ENCODE results near the gene TRAF3IP3.

The TRAF3IP3 gene

GRCh38 chr1:209755256-209755655 is 597 bp upstream of the TRAF3IP3 start:
- H3K4me3 ChIP-seq (ENCODE audit: low read depth, low read length) = no peak overlapping the region
- TF ChIP-seq, protein P1, sequence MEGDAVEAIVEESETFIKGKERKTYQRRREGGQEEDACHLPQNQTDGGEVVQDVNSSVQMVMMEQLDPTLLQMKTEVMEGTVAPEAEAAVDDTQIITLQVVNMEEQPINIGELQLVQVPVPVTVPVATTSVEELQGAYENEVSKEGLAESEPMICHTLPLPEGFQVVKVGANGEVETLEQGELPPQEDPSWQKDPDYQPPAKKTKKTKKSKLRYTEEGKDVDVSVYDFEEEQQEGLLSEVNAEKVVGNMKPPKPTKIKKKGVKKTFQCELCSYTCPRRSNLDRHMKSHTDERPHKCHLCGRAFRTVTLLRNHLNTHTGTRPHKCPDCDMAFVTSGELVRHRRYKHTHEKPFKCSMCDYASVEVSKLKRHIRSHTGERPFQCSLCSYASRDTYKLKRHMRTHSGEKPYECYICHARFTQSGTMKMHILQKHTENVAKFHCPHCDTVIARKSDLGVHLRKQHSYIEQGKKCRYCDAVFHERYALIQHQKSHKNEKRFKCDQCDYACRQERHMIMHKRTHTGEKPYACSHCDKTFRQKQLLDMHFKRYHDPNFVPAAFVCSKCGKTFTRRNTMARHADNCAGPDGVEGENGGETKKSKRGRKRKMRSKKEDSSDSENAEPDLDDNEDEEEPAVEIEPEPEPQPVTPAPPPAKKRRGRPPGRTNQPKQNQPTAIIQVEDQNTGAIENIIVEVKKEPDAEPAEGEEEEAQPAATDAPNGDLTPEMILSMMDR (IDR thresholded peaks at IDR 0.05; ENCODE audit: borderline replicate concordance, insufficient read depth, low read depth, low read length) = no peak

DNA sequence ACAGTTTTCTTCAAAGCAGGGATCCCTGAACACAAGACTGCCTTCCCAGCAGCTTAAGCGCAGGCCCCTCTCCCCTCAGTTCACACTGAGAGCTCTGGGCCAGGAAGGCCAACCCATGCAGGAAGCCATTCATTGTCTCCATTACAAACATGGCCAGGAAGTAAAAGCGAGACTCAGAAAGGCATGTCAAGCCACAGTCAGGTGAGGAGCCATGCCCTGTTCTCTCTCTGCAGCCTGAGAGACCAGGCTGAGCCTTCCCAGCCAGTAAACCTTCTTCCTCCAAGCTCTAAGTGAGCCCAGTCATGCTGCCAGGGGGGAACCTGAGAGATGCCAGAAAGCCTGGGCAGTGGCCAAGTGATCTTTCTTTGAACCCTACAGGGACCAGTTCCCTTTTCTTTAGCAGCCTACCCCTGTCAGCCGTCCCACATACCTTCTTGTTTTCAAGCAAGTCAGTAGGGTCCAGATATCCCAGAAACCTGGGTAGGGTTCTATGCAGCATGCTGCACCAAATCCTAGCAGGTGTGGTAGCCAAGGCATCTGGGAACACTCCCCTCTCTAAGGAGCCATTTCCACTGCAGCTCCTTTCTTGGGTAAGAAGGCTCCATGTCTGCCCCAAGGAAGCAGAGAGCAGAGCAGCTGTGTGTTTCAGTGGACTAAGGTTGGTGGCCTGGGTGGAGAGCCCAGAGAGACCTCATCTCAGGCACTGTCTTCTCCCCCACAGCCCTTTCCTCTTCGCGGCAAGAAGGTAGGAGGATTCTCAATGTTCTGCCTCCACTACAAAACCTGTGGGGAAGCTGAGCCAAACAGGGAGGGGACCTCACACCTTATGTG is 977 bp downstream of the TRAF3IP3 start:
- peak overlapping the region; percentile 73 for H3K4me3 ChIP-seq (ENCODE audit: low read depth, low read length)
- TF ChIP-seq, protein P1 (IDR thresholded peaks at IDR 0.05; ENCODE audit: borderline replicate concordance, insufficient read depth, low read depth, low read length) = no peak

- TF ChIP-seq, protein P1 (IDR thresholded peaks at IDR 0.05; ENCODE audit: borderline replicate concordance, insufficient read depth, low read depth, low read length) = no peak
- H3K4me3 ChIP-seq (ENCODE audit: low read depth, low read length) = no peak overlapping the region
These were observed 2.5 kb downstream of the TRAF3IP3 start for GRCh38 chr1:209758400-209758799.

GRCh38 chr1:209759829-209760359 is 4.0 kb downstream of the TRAF3IP3 start:
- H3K4me3 ChIP-seq (ENCODE audit: low read depth, low read length) = no peak overlapping the region
- TF ChIP-seq, protein P1 (IDR thresholded peaks at IDR 0.05; ENCODE audit: borderline replicate concordance, insufficient read depth, low read depth, low read length) = no peak

- no peak overlapping the region for H3K4me3 ChIP-seq (ENCODE audit: low read depth, low read length)
- TF ChIP-seq, protein P1 (IDR thresholded peaks at IDR 0.05; ENCODE audit: borderline replicate concordance, insufficient read depth, low read depth, low read length) = no peak
These were observed 5.3 kb downstream of the TRAF3IP3 start for GRCh38 chr1:209761011-209761635.

- no peak overlapping the region for H3K4me3 ChIP-seq (ENCODE audit: low read depth, low read length)
- TF ChIP-seq, protein P1 (IDR thresholded peaks at IDR 0.05; ENCODE audit: borderline replicate concordance, insufficient read depth, low read depth, low read length) = no peak
These were observed 10.2 kb downstream of the TRAF3IP3 start for GRCh38 chr1:209766051-209766450.
